Endothelial cell of umbilical vein (primary cell): ENCODE results near the gene C3.

Source experiments
- EZH2 ChIP-seq: IDR thresholded peaks from 2 replicates; pipeline ENCODE4 v1.6.1; 2012; ENCODE audit warnings: borderline replicate concordance, low read depth, mild to moderate bottlenecking, moderate library complexity, low read length, inconsistent platforms; ENCODE audit not compliant: severe bottlenecking
- FOS ChIP-seq: IDR thresholded peaks from 2 replicates; pipeline ENCODE4 v1.6.1; 2011; ENCODE audit warnings: mild to moderate bottlenecking, low read length, moderate library complexity, borderline replicate concordance; ENCODE audit not compliant: insufficient read depth
- JUN ChIP-seq: IDR thresholded peaks from 2 replicates; pipeline ENCODE4 v1.6.1; 2011; ENCODE audit warnings: borderline replicate concordance, low read depth; ENCODE audit not compliant: insufficient read length, insufficient read depth
- MAX ChIP-seq: IDR thresholded peaks from 2 replicates; pipeline ENCODE4 v1.6.1; 2011; ENCODE audit not compliant: insufficient read depth, insufficient read length
- POLR2A ChIP-seq: IDR thresholded peaks from 2 replicates; pipeline ENCODE4 v1.6.1; 2012; ENCODE audit warnings: low read depth, mild to moderate bottlenecking, control low read depth, low read length
- POLR2AphosphoS5 ChIP-seq: IDR thresholded peaks from 2 replicates; pipeline ENCODE4 v1.6.1; 2012; ENCODE audit warnings: low read depth, mild to moderate bottlenecking, control low read depth, low read length, moderate library complexity; ENCODE audit not compliant: insufficient read depth
- TF ChIP-seq, protein P1 (sequence below), 2 donors: IDR thresholded peaks; 1 replicate in 1 of 2; 2 replicates in 1 of 2; pipeline ENCODE4 v1.5.1; 2011; ENCODE audit warnings: low read length in 2 of 2, mild to moderate bottlenecking in 2 of 2, moderate library complexity in 2 of 2, control low read depth in 1 of 2, inconsistent platforms in 1 of 2, low read depth in 1 of 2; ENCODE audit not compliant: insufficient read depth in 1 of 2; ENCODE audit errors: extremely low read depth in 1 of 2

DNA sequence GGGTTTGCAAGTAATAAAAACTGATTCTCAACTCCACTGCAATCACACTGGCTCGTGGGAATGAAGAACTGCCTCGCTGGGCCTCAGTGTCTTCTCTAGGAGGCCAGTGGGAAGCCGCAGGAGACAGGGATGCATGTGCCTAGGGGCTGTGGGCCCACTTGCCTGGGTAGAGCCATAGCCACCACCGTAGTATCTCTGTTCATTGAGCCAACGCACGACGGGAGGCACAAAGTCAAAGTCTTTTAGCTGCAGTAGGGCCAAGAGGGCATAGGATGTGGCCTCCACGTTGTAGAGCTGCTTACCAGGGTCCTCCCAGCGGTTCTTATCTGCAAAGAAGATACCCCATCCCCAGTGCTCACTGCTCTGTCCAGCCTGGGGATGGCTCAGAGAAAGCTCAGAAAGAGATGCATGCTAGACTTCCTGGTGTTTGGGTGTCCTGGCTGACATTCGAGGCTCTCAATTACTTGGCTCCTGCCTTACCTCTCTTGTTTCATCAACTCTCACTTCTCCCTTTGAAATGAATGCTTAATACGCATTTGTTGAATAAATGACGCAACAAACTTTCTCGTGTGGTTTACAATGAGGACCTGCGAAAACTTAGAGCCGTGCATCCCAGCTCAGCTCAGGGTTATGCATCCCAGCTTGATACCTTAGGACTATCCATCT is 34.4 kb downstream of the C3 start:
- TF ChIP-seq MAX: no peak
- TF ChIP-seq JUN: no peak
- no peak for TF ChIP-seq EZH2
- TF ChIP-seq, protein P1, sequence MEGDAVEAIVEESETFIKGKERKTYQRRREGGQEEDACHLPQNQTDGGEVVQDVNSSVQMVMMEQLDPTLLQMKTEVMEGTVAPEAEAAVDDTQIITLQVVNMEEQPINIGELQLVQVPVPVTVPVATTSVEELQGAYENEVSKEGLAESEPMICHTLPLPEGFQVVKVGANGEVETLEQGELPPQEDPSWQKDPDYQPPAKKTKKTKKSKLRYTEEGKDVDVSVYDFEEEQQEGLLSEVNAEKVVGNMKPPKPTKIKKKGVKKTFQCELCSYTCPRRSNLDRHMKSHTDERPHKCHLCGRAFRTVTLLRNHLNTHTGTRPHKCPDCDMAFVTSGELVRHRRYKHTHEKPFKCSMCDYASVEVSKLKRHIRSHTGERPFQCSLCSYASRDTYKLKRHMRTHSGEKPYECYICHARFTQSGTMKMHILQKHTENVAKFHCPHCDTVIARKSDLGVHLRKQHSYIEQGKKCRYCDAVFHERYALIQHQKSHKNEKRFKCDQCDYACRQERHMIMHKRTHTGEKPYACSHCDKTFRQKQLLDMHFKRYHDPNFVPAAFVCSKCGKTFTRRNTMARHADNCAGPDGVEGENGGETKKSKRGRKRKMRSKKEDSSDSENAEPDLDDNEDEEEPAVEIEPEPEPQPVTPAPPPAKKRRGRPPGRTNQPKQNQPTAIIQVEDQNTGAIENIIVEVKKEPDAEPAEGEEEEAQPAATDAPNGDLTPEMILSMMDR (IDR thresholded peaks at IDR 0.05; ENCODE audit: extremely low read depth in 1 of 2, insufficient read depth in 1 of 2, low read depth in 1 of 2, low read length in 2 of 2): no peak
- no peak for TF ChIP-seq POLR2AphosphoS5
- no peak for TF ChIP-seq POLR2A
- TF ChIP-seq FOS: no peak
